ENCODE measurements around the gene PSTPIP2.

The PSTPIP2 gene

DNA sequence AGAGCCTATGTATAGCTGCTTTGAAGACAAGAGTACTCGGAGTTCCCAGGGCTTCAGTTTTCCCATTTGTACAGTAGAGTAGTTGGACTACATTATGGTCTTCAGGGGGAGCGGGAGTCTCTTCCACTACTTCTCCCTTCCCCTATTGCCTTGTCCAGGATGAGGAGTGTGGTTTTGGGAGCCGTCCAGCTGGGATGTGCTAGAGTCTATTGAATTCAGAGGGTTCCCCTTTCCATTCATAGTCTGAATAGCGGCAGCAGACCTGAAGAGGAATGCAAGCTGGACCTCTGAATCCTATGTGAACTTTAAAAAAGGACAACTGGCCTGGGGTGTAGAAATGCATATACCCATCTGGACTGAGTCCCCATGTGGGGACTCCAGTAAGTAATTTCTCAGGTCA is 61.4 kb downstream of the PSTPIP2 start:
- H3K4me3 ChIP-seq (ENCODE audit: low read length), result no peak overlapping the region
- H3K9ac ChIP-seq (ENCODE audit: low read length), result no peak overlapping the region
- H3K27me3 ChIP-seq (ENCODE audit: control insufficient read depth, insufficient read depth, low read length), result no peaks in the 10 kb centered on the region
- H3K27ac ChIP-seq (ENCODE audit: low read depth, low read length), result no peak overlapping the region
- H3K36me3 ChIP-seq (ENCODE audit: control insufficient read depth, insufficient read depth, low read length), result no peaks in the 10 kb centered on the region
- H3K4me1 ChIP-seq (ENCODE audit: control insufficient read depth, insufficient read depth, low read length), result no peaks in the 10 kb centered on the region

DNA sequence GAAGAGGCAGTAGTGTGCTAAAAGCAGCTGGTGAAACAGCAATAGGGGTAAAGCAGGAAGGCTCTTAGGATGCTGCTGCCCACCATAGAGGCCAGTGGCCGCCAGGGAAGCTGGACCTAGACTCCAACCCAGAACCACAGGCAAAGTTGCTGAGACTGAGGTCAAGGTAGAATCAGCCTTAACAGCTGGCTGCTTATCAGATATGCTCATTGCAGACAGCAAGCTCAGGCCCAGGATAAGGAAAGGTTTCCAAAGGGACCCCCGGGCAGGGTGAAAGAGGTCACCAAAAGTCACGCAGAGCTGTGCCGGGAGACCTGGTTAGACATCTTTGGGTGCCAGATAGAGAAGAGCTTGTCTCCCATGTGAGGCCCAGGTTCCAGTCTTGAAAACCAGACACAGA is 62.0 kb downstream of the PSTPIP2 start:
- H3K9ac ChIP-seq (ENCODE audit: low read length), result no peak overlapping the region
- no peaks in the 10 kb centered on the region for H3K27me3 ChIP-seq (ENCODE audit: control insufficient read depth, insufficient read depth, low read length)
- H3K27ac ChIP-seq (ENCODE audit: low read depth, low read length), result peak overlapping the region; percentile 3
- H3K36me3 ChIP-seq (ENCODE audit: control insufficient read depth, insufficient read depth, low read length), result no peaks in the 10 kb centered on the region
- no peaks in the 10 kb centered on the region for H3K4me1 ChIP-seq (ENCODE audit: control insufficient read depth, insufficient read depth, low read length)
- no peak overlapping the region for H3K4me3 ChIP-seq (ENCODE audit: low read length)

DNA sequence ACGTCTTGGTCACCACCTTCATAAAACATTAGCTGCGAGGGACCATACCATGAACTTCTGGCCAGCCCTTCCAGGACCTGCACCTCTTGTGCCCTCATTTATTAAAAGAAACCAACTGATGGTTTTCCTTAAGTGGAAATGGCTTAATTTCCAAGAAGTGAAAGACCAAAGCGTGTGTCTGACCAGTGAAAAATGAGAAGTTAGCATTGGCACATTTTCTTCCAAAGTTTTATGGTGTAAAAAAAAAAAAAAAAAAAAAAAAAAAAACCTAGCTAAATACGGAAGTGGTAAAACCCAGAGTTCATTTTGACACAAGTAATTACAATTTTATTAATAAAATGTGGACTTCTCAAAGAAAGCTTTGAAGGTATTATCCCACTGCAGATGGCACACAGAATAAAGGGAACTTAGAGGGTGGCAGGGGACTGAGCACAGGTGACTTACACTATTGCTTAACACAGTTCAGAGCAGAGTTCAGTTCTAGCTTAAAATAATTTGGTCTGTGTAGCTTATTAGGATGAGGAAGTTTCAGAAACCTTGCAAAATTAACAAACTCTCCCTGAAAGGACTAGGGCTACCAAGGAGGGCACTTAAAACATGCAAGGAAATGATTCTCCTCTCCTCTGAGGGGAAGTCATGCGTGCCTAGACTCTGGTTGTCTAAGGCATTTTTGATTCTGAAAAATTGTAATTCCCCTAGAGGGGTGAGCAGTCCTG is 62.8 kb downstream of the PSTPIP2 start:
- Histone ChIP-seq H3K36me3 (ENCODE audit: control insufficient read depth, insufficient read depth, low read length) (no peaks in the 10 kb centered on the region), H3K27ac (ENCODE audit: low read depth, low read length) (no peak overlapping the region), H3K27me3 (ENCODE audit: control insufficient read depth, insufficient read depth, low read length) (no peaks in the 10 kb centered on the region), H3K4me3 (ENCODE audit: low read length) (no peak overlapping the region), H3K4me1 (ENCODE audit: control insufficient read depth, insufficient read depth, low read length) (no peaks in the 10 kb centered on the region), H3K9ac (ENCODE audit: low read length) (no peak overlapping the region)

DNA sequence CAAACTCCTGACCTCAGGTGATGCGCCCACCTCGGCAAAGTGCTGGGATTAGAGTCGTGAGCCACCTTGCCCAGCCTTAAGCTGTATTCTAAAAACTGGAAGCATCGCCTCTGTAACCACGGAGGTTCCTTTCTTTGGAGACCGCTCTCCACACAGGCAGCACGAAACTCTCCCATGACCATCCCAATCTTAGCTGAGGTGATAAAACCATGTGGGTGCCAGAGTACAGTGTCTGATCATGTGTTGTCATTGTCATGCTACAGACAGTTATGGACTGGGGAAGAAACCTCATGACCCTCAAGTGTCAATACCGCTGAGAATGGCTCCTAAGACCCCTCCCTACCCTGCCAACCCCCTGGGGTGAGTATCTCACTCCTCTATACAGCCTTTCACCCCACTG is 63.5 kb downstream of the PSTPIP2 start:
- H3K9ac ChIP-seq (ENCODE audit: low read length), result no peak overlapping the region
- no peak overlapping the region for H3K4me3 ChIP-seq (ENCODE audit: low read length)
- H3K27me3 ChIP-seq (ENCODE audit: control insufficient read depth, insufficient read depth, low read length), result no peaks in the 10 kb centered on the region
- H3K4me1 ChIP-seq (ENCODE audit: control insufficient read depth, insufficient read depth, low read length), result no peaks in the 10 kb centered on the region
- no peaks in the 10 kb centered on the region for H3K36me3 ChIP-seq (ENCODE audit: control insufficient read depth, insufficient read depth, low read length)
- no peak overlapping the region for H3K27ac ChIP-seq (ENCODE audit: low read depth, low read length)

DNA sequence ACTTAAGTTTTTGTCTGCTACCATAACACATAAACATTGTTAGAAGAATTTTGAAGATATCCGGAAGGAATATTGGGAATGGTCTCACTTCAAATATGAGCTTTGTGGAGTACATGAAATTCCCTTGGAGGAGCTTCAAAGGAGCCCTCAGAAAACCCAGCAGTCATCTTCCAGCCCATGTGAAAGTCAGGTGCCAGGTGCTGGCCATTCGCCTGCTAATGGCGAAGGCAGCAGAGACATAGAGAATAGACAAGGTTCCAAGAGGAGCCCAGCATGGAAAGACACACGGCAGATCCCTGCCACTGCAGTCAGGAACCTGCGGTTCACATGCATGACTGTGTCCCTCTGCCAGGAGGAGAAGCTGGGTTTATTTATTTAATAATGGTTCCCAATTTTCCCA is 64.9 kb downstream of the PSTPIP2 start:
- Histone ChIP-seq H3K27me3 (ENCODE audit: control insufficient read depth, insufficient read depth, low read length) (no peaks in the 10 kb centered on the region), H3K9ac (ENCODE audit: low read length) (no peak overlapping the region)

DNA sequence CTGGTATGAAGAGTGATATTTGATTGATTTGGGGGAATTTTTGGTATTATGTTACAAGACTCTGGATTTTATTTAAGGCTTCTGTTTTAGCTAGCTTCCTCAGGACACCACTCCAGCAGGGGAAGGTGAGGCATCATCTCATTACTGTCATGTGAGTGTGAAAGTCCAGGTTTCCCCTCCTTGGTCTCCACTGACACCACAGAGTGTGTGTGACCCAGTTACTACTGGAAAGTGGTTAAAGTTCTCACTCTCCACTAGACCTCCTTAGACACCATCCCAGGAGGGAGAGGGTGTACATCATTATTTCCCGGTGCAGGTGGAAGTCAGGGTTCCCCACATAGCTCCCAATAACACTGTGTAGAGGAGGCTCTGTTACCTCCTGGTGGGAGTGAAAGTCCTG is 69.1 kb downstream of the PSTPIP2 start:
- no peak overlapping the region for H3K4me3 ChIP-seq (ENCODE audit: low read length)
- no peak overlapping the region for H3K9ac ChIP-seq (ENCODE audit: low read length)
- no peak overlapping the region for H3K27ac ChIP-seq (ENCODE audit: low read depth, low read length)
- no peaks in the 10 kb centered on the region for H3K4me1 ChIP-seq (ENCODE audit: control insufficient read depth, insufficient read depth, low read length)
- H3K36me3 ChIP-seq (ENCODE audit: control insufficient read depth, insufficient read depth, low read length), result no peaks in the 10 kb centered on the region
- H3K27me3 ChIP-seq (ENCODE audit: control insufficient read depth, insufficient read depth, low read length), result no peaks in the 10 kb centered on the region

More for the DNA sequence above, 64.9 kb downstream of the PSTPIP2 start:
- H3K4me1 ChIP-seq (ENCODE audit: control insufficient read depth, insufficient read depth, low read length), result no peaks in the 10 kb centered on the region
- no peaks in the 10 kb centered on the region for H3K36me3 ChIP-seq (ENCODE audit: control insufficient read depth, insufficient read depth, low read length)
- no peak overlapping the region for H3K4me3 ChIP-seq (ENCODE audit: low read length)
- no peak overlapping the region for H3K27ac ChIP-seq (ENCODE audit: low read depth, low read length)

DNA sequence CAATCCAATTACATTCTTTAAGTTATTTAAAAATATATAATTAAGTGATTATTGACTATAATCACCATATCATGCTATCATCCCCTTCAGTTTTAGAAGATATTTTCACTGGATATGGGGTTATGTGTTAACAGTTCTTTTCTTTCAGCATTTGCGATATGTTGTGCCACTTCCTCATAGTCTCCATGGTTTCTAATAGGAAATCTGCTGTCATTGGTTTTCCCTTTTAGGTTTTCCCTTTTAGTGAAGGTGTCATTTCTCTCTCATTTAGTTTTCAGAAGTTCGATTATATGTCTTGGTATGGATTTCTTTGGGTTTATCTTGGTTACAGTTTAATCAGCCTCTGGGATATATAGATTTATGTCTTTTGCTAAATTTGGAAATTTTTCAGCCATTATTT is 70.2 kb downstream of the PSTPIP2 start:
- Histone ChIP-seq H3K9ac (ENCODE audit: low read length) (no peak overlapping the region), H3K27me3 (ENCODE audit: control insufficient read depth, insufficient read depth, low read length) (no peaks in the 10 kb centered on the region), H3K36me3 (ENCODE audit: control insufficient read depth, insufficient read depth, low read length) (no peaks in the 10 kb centered on the region), H3K4me3 (ENCODE audit: low read length) (no peak overlapping the region), H3K4me1 (ENCODE audit: control insufficient read depth, insufficient read depth, low read length) (no peaks in the 10 kb centered on the region), H3K27ac (ENCODE audit: low read depth, low read length) (no peak overlapping the region)

DNA sequence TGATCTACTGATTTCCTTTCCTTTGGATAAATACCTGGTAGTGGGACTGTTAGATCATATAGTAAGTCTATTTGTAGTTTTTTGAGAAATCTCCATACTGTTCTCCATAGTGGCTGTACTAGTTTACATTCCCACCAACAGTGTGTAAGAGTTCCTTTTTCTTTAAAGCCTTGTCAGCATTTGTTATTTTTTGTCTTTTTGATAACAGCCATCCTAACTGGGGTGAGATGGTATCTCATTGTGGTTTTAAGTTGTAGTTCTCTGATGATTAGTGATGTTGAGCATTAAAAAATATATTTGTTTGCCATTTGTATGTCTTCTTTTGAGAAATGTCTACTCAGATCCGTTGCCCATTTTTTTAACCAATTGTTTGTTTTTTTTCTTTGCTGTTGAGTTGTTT is 71.0 kb downstream of the PSTPIP2 start:
- Histone ChIP-seq H3K27ac (ENCODE audit: low read depth, low read length) (no peak overlapping the region), H3K4me1 (ENCODE audit: control insufficient read depth, insufficient read depth, low read length) (no peaks in the 10 kb centered on the region), H3K4me3 (ENCODE audit: low read length) (no peak overlapping the region), H3K36me3 (ENCODE audit: control insufficient read depth, insufficient read depth, low read length) (no peaks in the 10 kb centered on the region), H3K27me3 (ENCODE audit: control insufficient read depth, insufficient read depth, low read length) (no peaks in the 10 kb centered on the region), H3K9ac (ENCODE audit: low read length) (no peak overlapping the region)

DNA sequence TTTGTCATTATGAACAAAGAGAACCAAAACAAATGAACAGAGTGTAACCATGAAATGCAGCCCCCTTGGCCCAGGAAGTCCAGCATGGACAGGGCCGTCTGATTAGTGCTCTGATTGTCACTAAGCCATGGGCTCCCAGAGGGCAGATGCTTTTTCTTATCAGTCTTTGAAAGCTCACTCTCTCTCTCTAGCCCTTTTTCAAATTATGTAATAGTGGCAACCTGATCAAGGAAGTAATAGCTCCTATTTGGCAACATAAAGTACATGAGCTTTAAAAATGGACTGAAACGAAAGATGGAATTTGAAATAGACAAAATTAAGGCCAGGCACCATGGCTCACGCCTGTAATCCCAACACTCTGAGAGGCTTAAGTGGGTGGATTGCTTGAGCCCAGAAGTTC is 72.5 kb downstream of the PSTPIP2 start:
- H3K4me1 ChIP-seq (ENCODE audit: control insufficient read depth, insufficient read depth, low read length), result no peaks in the 10 kb centered on the region
- no peak overlapping the region for H3K9ac ChIP-seq (ENCODE audit: low read length)
- no peaks in the 10 kb centered on the region for H3K27me3 ChIP-seq (ENCODE audit: control insufficient read depth, insufficient read depth, low read length)
- H3K4me3 ChIP-seq (ENCODE audit: low read length), result no peak overlapping the region
- H3K27ac ChIP-seq (ENCODE audit: low read depth, low read length), result no peak overlapping the region
- H3K36me3 ChIP-seq (ENCODE audit: control insufficient read depth, insufficient read depth, low read length), result no peaks in the 10 kb centered on the region

DNA sequence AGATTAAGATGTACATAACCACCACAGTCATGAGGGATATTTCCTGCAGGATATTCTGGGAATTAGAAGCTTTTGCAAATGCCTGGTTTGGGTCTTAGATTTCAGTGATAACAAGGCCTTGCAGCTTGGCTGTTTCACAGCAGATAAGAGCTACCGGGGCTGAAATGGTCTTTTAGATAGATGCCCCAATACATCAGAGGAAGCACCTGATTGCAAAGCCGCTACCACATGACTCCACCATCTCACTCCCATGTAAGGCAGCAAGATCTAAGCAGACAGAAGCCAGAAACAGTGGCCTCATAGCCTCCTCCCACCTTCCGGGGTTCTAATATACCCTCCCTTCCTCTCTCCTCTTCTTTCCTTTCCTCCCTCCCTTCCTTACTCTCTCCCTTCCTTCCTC is 73.8 kb downstream of the PSTPIP2 start:
- Histone ChIP-seq H3K36me3 (ENCODE audit: control insufficient read depth, insufficient read depth, low read length) (no peaks in the 10 kb centered on the region), H3K4me3 (ENCODE audit: low read length) (no peak overlapping the region), H3K27me3 (ENCODE audit: control insufficient read depth, insufficient read depth, low read length) (no peaks in the 10 kb centered on the region), H3K4me1 (ENCODE audit: control insufficient read depth, insufficient read depth, low read length) (no peaks in the 10 kb centered on the region), H3K27ac (ENCODE audit: low read depth, low read length) (no peak overlapping the region), H3K9ac (ENCODE audit: low read length) (no peak overlapping the region)

DNA sequence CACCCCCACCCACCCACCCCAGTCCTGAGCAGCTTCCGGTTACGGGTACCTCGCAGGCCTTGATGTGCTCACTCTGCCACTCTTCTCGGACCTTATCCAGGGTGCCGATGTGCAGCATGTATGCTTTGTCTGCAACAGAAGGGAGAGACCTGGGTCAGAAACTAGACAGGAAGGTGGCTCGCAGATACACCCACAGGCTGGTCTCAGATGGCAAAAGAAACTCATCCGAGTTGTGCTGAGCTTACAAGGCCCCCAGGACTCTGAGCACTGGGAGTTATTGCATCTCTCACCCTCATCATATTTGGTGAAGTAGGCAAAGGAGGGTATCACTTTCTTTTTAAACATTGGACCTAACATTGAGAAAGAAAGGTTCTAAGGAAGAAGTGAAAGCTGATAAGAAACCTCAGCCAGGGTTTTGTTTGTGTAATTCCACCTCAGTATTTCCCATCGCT is 74.3 kb downstream of the PSTPIP2 start:
- no peak overlapping the region for H3K27ac ChIP-seq (ENCODE audit: low read depth, low read length)
- H3K9ac ChIP-seq (ENCODE audit: low read length), result no peak overlapping the region
- no peaks in the 10 kb centered on the region for H3K4me1 ChIP-seq (ENCODE audit: control insufficient read depth, insufficient read depth, low read length)
- H3K36me3 ChIP-seq (ENCODE audit: control insufficient read depth, insufficient read depth, low read length), result no peaks in the 10 kb centered on the region
- H3K4me3 ChIP-seq (ENCODE audit: low read length), result no peak overlapping the region
- H3K27me3 ChIP-seq (ENCODE audit: control insufficient read depth, insufficient read depth, low read length), result no peaks in the 10 kb centered on the region

DNA sequence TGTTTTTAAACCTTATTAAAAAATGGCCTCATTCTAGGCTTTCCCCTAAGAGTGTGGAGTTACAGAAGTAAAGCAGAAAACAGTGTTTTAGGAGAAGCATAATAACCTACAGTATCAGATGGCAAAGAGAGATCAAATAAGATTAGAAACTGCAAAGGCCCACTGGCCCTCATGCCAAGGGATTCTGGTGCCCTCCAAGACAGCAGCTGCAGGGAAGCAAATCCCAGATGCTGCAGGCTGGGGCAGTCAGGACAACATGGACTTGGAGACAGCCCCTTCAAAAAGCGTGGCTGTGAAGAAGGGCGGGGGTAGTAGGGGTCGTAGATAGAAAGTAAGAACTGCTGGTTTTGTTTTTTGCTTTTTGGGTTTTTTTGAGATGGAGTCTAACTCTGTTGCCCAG is 76.6 kb downstream of the PSTPIP2 start:
- no peak overlapping the region for H3K9ac ChIP-seq (ENCODE audit: low read length)
- no peaks in the 10 kb centered on the region for H3K36me3 ChIP-seq (ENCODE audit: control insufficient read depth, insufficient read depth, low read length)
- H3K27ac ChIP-seq (ENCODE audit: low read depth, low read length), result no peak overlapping the region
- no peaks in the 10 kb centered on the region for H3K4me1 ChIP-seq (ENCODE audit: control insufficient read depth, insufficient read depth, low read length)
- H3K27me3 ChIP-seq (ENCODE audit: control insufficient read depth, insufficient read depth, low read length), result no peaks in the 10 kb centered on the region
- no peak overlapping the region for H3K4me3 ChIP-seq (ENCODE audit: low read length)

DNA sequence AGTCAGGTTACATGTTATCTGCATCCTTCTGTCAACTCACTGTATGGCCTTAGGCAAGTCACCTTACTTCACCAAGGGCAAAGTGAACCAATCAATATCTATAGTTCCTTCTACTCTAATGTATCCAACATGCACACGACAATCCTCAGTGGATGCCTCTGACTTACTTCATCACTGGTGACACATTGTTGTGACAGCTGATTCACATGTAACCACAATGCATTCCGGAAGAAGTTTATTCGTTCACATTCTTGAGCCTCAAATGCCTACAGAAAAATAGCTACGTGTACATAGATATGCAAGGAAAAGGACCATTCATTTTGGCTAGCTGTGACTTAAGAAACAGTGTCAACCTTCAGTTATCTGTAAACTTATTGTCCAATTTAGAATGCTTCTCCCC is 78.6 kb downstream of the PSTPIP2 start:
- Histone ChIP-seq H3K27ac (ENCODE audit: low read depth, low read length) (no peak overlapping the region), H3K27me3 (ENCODE audit: control insufficient read depth, insufficient read depth, low read length) (no peaks in the 10 kb centered on the region), H3K36me3 (ENCODE audit: control insufficient read depth, insufficient read depth, low read length) (peaks cover 2% of the 10 kb centered on the region), H3K9ac (ENCODE audit: low read length) (no peak overlapping the region), H3K4me1 (ENCODE audit: control insufficient read depth, insufficient read depth, low read length) (no peaks in the 10 kb centered on the region), H3K4me3 (ENCODE audit: low read length) (no peak overlapping the region)
